Caco-2 (cell line): Measurements from ENCODE around the gene RBM12. TPM values are rescaled to one million over a fixed set of nuclear protein-coding genes. Genes with fewer than 3 reads are reported as not detected.
A peak's percentile ranks its signal among the peaks of the same experiment; 100 is the strongest.

Source experiments
- BruUV-seq: library from RNA; stranded (reverse); fragments of 400-500 nt; replicated peaks from 2 replicates; lab custom pipeline; 2021; lab: Mats Ljungman, UMichigan
- CTCF ChIA-PET: fragments of 300-600 bp; sonication (Branson Sonifier 250); formaldehyde crosslinking; loops from one replicate; lab custom pipeline; 2022; ENCODE audit warnings: antibody characterized with exemption; lab: Charles Lee
- POLR2A ChIA-PET: fragments of 300-600 bp; sonication (Branson Sonifier 250); formaldehyde crosslinking; loops from one replicate; lab custom pipeline; 2022; ENCODE audit warnings: antibody characterized with exemption; lab: Charles Lee
- DNase-seq, 2 experiments: peaks; one replicate each; pipeline versions ENCODE4 v3.0.0 to v3.0.0-alpha.2; 2020 to 2022
- H3K27me3 ChIP-seq: replicated peaks from 2 replicates; pipeline ENCODE4 v1.6.0; 2011; ENCODE audit warnings: low read length; ENCODE audit not compliant: control insufficient read depth, insufficient read depth
- H3K36me3 ChIP-seq: 2 replicates; pipeline ENCODE4 v1.5.1; 2011; ENCODE audit warnings: low read length; ENCODE audit not compliant: control insufficient read depth, insufficient read depth
- H3K4me1 ChIP-seq: fragments of 250-450 bp; sonication (Bioruptor Pico); 2 replicates; pipeline ENCODE4 v1.5.1; 2020; ENCODE audit warnings: mild to moderate bottlenecking
- H3K4me3 ChIP-seq: 2 replicates; pipeline ENCODE4 v1.5.1; 2011; ENCODE audit warnings: low read depth, mild to moderate bottlenecking, control low read depth, low read length
- H3K9me3 ChIP-seq: fragments of 250-450 bp; sonication (Bioruptor Pico); 2 replicates; pipeline ENCODE4 v1.5.1; 2020; ENCODE audit warnings: mild to moderate bottlenecking, moderate library complexity
- H3K27ac Mint-ChIP-seq: one replicate; pipeline ENCODE4 v1.8.0; 2022; ENCODE audit warnings: mixed read lengths; ENCODE audit not compliant: unreplicated experiment
- H3K27me3 Mint-ChIP-seq: one replicate; pipeline ENCODE4 v1.8.0; 2022; ENCODE audit warnings: mixed read lengths; ENCODE audit not compliant: insufficient read depth, unreplicated experiment
- H3K36me3 Mint-ChIP-seq: one replicate; pipeline ENCODE4 v1.8.0; 2022; ENCODE audit warnings: mild to moderate bottlenecking, mixed read lengths; ENCODE audit not compliant: insufficient read depth, unreplicated experiment
- H3K4me1 Mint-ChIP-seq: one replicate; pipeline ENCODE4 v1.8.0; 2022; ENCODE audit warnings: low read depth, mixed read lengths; ENCODE audit not compliant: unreplicated experiment
- H3K4me3 Mint-ChIP-seq: one replicate; pipeline ENCODE4 v1.8.0; 2022; ENCODE audit warnings: mild to moderate bottlenecking, moderate library complexity, mixed read lengths; ENCODE audit not compliant: unreplicated experiment
- H3K9me3 Mint-ChIP-seq: one replicate; pipeline ENCODE4 v1.8.0; 2022; ENCODE audit warnings: mixed read lengths; ENCODE audit not compliant: unreplicated experiment
- CTCF ChIP-seq, 2 experiments: fragments of 200-600 bp in 1 of 2; IDR thresholded peaks; 1 replicate in 1 of 2; 2 replicates in 1 of 2; pipeline versions ENCODE4 v1.5.1 to v1.8.0; 2011 to 2022; ENCODE audit warnings: antibody characterized with exemption in 1 of 2, control low read depth in 1 of 2, inconsistent platforms in 1 of 2, low read depth in 1 of 2, low read length in 1 of 2, mild to moderate bottlenecking in 1 of 2, moderate library complexity in 1 of 2; ENCODE audit not compliant: insufficient read depth in 1 of 2, severe bottlenecking in 1 of 2, unreplicated experiment in 1 of 2
- intact Hi-C: fragments of 100-400 bp; cut with micrococcal nuclease; formaldehyde crosslinking; loops from one replicate; pipeline ENCODE4 v1.10.0; 2022; ENCODE audit not compliant: unreplicated experiment
- total RNA-seq: library from RNA; stranded (reverse); gene quantifications from 2 replicates; pipeline ENCODE4 v1.2.3, GENCODE V29; 2022

Gene RBM12
- total RNA-seq, 1 experiment from 2014 or later, result 147 TPM

- Mint-ChIP-seq H3K27me3 (peaks cover under 1% of the 10 kb centered on the region), H3K4me1 (peaks cover 13% of the 10 kb centered on the region), H3K4me3 (no peak overlapping the region), H3K9me3 (no peaks in the 10 kb centered on the region), H3K27ac (no peak overlapping the region), H3K36me3 (no peaks in the 10 kb centered on the region)
- H3K27me3 ChIP-seq, result no peaks in the 10 kb centered on the region
- H3K9me3 ChIP-seq, result no peaks in the 10 kb centered on the region
- TF ChIP-seq CTCF (IDR thresholded peaks at IDR 0.05; ENCODE audit: insufficient read depth in 1 of 2, low read depth in 1 of 2, low read length in 1 of 2, severe bottlenecking in 1 of 2, unreplicated experiment in 1 of 2), result peak; percentile 40 to 49
- peak; percentile 67 to 68 for DNase-seq
- no peaks in the 10 kb centered on the region for H3K36me3 ChIP-seq
- POLR2A ChIA-PET, result interaction anchor here (1.0 kb wide), 1 partner anchor 11 kb away, joined by 3 read pairs; the partner anchor contains the start of gene SPAG4
- no TSS peak for BruUV-seq
- H3K4me3 ChIP-seq, result no peak overlapping the region
- peaks cover 15% of the 10 kb centered on the region for H3K4me1 ChIP-seq
- intact Hi-C loops, result loop anchor here (5.0 kb wide), 1 partner anchor 42 kb away; no protein-coding TSS in a partner anchor
- CTCF ChIA-PET, result interaction anchor here (1.0 to 3.2 kb wide), 4 partner anchors 8 to 36 kb away, joined by 4 to 14 read pairs (median 8); partner anchors contain the start of gene SPAG4
These were observed 60.3 kb downstream of the RBM12 start for GRCh38 chr20:35604449-35604747.

DNA sequence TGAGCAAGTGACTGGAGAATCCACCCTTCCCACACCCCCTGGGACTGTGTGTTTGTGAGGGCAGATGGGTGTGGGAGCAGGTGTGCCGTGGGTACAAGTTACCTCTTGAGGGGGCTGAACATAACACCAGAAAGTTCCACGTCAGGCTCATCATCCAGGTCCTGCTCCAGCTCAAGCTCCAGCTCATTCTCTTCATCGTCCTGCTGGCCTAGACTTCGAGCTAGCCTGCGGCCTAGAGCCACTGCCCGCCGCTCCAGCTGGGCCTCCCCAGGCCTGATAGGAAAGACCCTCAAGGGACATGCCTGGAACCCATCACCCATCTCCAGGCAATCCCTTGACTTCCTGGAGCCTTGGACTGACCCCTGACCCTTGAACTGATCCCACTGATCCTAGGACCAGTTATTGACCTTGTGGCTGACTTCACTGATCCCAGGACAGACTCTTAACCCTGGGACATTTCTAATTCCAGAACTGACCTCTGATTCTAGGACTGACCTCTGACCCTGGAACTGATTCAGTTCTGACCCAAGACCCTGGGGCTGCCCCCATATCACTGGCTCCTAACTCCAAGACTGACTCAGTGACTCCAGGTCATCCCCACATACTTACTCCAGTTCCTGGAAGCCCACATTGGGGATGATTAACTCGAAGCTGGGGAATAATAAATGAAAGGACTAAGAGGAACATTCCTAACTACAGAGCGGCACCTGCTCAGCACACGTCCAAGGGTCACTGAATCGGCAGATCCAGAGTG is 60.8 kb downstream of the RBM12 start:
- Mint-ChIP-seq H3K4me1 (peaks cover 13% of the 10 kb centered on the region), H3K27ac (no peak overlapping the region), H3K9me3 (no peaks in the 10 kb centered on the region), H3K27me3 (peaks cover 3% of the 10 kb centered on the region), H3K4me3 (no peak overlapping the region), H3K36me3 (no peaks in the 10 kb centered on the region)
- POLR2A ChIA-PET, result no interaction called here
- Histone ChIP-seq H3K27me3 (no peaks in the 10 kb centered on the region), H3K9me3 (no peaks in the 10 kb centered on the region), H3K4me3 (no peak overlapping the region), H3K36me3 (no peaks in the 10 kb centered on the region), H3K4me1 (peaks cover 15% of the 10 kb centered on the region)
- intact Hi-C loops, result loop anchor here (5.0 kb wide), 1 partner anchor 42 kb away; no protein-coding TSS in a partner anchor
- CTCF ChIA-PET, result interaction anchor here (0.6 to 3.2 kb wide), 5 partner anchors 9 to 35 kb away, joined by 3 to 14 read pairs (median 4); partner anchors contain the start of gene SPAG4
- DNase-seq, result no peak
- no peak for TF ChIP-seq CTCF (IDR thresholded peaks at IDR 0.05; ENCODE audit: insufficient read depth in 1 of 2, low read depth in 1 of 2, low read length in 1 of 2, severe bottlenecking in 1 of 2, unreplicated experiment in 1 of 2)
- no TSS peak for BruUV-seq

DNA sequence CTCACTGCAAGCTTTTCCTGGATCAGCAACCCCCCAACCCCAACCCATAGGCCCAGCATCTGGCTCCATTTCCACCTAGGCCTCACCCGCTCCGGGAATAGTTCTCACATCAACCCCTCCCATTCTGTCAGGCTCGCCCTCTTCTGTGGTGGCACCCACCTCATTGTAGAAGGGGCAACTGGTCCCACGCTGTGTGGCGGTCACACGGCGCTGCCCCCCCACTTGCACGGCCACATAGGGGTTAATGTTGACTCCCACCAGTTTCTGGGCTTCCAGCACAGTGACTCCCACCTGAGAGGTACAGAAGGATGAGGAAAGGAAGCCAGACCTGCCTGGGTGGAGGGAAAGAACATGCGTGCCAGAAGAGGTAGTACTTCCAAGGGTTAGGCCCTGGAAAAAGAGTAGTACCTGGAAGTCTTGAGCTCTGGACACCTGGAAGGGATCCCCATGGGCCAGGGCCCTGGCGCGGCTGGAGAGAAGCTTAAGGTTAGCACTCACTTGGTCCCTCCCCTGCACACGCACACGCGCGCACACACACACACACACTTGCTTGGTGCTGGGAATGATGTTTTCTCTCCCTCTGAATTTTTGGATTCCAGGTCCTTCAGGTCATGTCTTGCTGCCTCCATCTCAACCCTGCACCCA is 61.7 kb downstream of the RBM12 start:
- DNase-seq, result no peak
- peaks cover 13% of the 10 kb centered on the region for H3K4me1 Mint-ChIP-seq
- POLR2A ChIA-PET, result no interaction called here
- intact Hi-C loops, result loop anchor here (5.0 kb wide), 1 partner anchor 41 kb away; no protein-coding TSS in a partner anchor
- no peak overlapping the region for H3K27ac Mint-ChIP-seq
- no peaks in the 10 kb centered on the region for H3K36me3 ChIP-seq
- peak overlapping the region; percentile 23 for H3K4me3 Mint-ChIP-seq
- CTCF ChIA-PET, result interaction anchor here (0.6 to 3.2 kb wide), 5 partner anchors 10 to 16 kb away, joined by 3 to 14 read pairs (median 5); partner anchors contain the start of gene SPAG4
- peaks cover 15% of the 10 kb centered on the region for H3K4me1 ChIP-seq
- no peaks in the 10 kb centered on the region for H3K36me3 Mint-ChIP-seq
- no TSS peak for BruUV-seq
- no peaks in the 10 kb centered on the region for H3K9me3 Mint-ChIP-seq
- H3K9me3 ChIP-seq, result no peaks in the 10 kb centered on the region
- TF ChIP-seq CTCF (IDR thresholded peaks at IDR 0.05; ENCODE audit: insufficient read depth in 1 of 2, low read depth in 1 of 2, low read length in 1 of 2, severe bottlenecking in 1 of 2, unreplicated experiment in 1 of 2), result no peak
- no peak overlapping the region for H3K4me3 ChIP-seq
- H3K27me3 ChIP-seq, result no peaks in the 10 kb centered on the region
- H3K27me3 Mint-ChIP-seq, result peaks cover 3% of the 10 kb centered on the region
